GM23338 (cell line): ENCODE data around the gene DIP2C. TPM values are rescaled to one million over a fixed set of nuclear protein-coding genes. Genes with fewer than 3 reads are reported as not detected.

Experiments
- ATAC-seq: fragments of 200-7000 bp; cut with Tn5 transposase; 3 replicates; pipeline ENCODE4 v1.9.1; 2020
- DNase-seq: peaks from one replicate; pipeline ENCODE4 v3.0.0-alpha.2; 2015; ENCODE audit warnings: low spot score
- H2AFZ ChIP-seq: fragments of 200-600 bp; sonication (generic); 2 replicates; pipeline ENCODE4 v1.8.0; 2016; ENCODE audit warnings: antibody characterized with exemption, mild to moderate bottlenecking, moderate library complexity
- H3F3A ChIP-seq: fragments of 200-600 bp; sonication (generic); replicated peaks from 2 replicates; pipeline ENCODE4 v1.8.0; 2017; ENCODE audit warnings: antibody characterized with exemption, mixed run types, low read depth
- H3K27ac ChIP-seq: fragments of 200-600 bp; sonication (generic); 2 replicates; pipeline ENCODE4 v1.6.1; 2016; ENCODE audit warnings: low read depth
- H3K27me3 ChIP-seq: fragments of 200-600 bp; sonication (generic); 2 replicates; pipeline ENCODE4 v1.8.0; 2016; ENCODE audit warnings: mild to moderate bottlenecking, mixed run types, moderate library complexity; ENCODE audit not compliant: insufficient read depth
- H3K36me3 ChIP-seq: fragments of 200-600 bp; sonication (generic); 2 replicates; pipeline ENCODE4 v1.8.0; 2016; ENCODE audit warnings: mild to moderate bottlenecking; ENCODE audit not compliant: insufficient read depth
- H3K4me1 ChIP-seq: fragments of 200-600 bp; sonication (generic); 2 replicates; pipeline ENCODE4 v1.8.0; 2016; ENCODE audit warnings: mild to moderate bottlenecking, moderate library complexity; ENCODE audit not compliant: insufficient read depth
- H3K4me2 ChIP-seq: fragments of 200-600 bp; sonication (generic); 2 replicates; pipeline ENCODE4 v1.7.1; 2017; ENCODE audit warnings: mixed run types
- H3K4me3 ChIP-seq: fragments of 200-600 bp; sonication (generic); 2 replicates; pipeline ENCODE4 v1.6.1; 2016; ENCODE audit warnings: mixed run types
- H3K79me2 ChIP-seq: fragments of 200-600 bp; sonication (generic); replicated peaks from 2 replicates; pipeline ENCODE4 v1.8.0; 2017; ENCODE audit warnings: mild to moderate bottlenecking; ENCODE audit not compliant: insufficient read depth
- H3K9me2 ChIP-seq: fragments of 200-600 bp; sonication (generic); 2 replicates; pipeline ENCODE4 v1.8.0; 2017; ENCODE audit not compliant: insufficient read depth
- H4K20me1 ChIP-seq: fragments of 200-600 bp; sonication (generic); replicated peaks from 2 replicates; pipeline ENCODE4 v1.8.0; 2017; ENCODE audit warnings: mild to moderate bottlenecking; ENCODE audit not compliant: insufficient read depth
- H3K27ac Mint-ChIP-seq: 2 replicates; pipeline ENCODE4 v1.8.0; 2020; ENCODE audit warnings: inconsistent platforms, mild to moderate bottlenecking, moderate library complexity, mixed read lengths
- H3K27me3 Mint-ChIP-seq: 3 replicates; pipeline ENCODE4 v1.8.0; 2022; ENCODE audit warnings: low read depth, mild to moderate bottlenecking, moderate library complexity, mixed read lengths, inconsistent platforms; ENCODE audit not compliant: insufficient read depth, poor library complexity
- H3K36me3 Mint-ChIP-seq: 3 replicates; pipeline ENCODE4 v1.8.0; 2021; ENCODE audit warnings: low read depth, mild to moderate bottlenecking, inconsistent platforms, moderate library complexity, mixed read lengths
- H3K4me1 Mint-ChIP-seq: 3 replicates; pipeline ENCODE4 v1.8.0; 2020; ENCODE audit warnings: mild to moderate bottlenecking, inconsistent platforms, mixed read lengths
- H3K4me3 Mint-ChIP-seq: 3 replicates; pipeline ENCODE4 v1.8.0; 2021; ENCODE audit warnings: moderate library complexity, mild to moderate bottlenecking, inconsistent platforms, mixed read lengths
- H3K9me3 Mint-ChIP-seq: 3 replicates; pipeline ENCODE4 v1.8.0; 2020; ENCODE audit warnings: moderate library complexity, mild to moderate bottlenecking, inconsistent platforms, mixed read lengths
- CREB1 ChIP-seq: fragments of 250-450 bp; sonication (Bioruptor Pico); IDR thresholded peaks from 2 replicates; pipeline ENCODE4 v1.5.0; 2020; ENCODE audit warnings: low read depth, mild to moderate bottlenecking, moderate library complexity
- CTCF ChIP-seq, 2 experiments: fragments of 200-600 bp in 1 of 2; sonication (generic) in 1 of 2; conservative IDR thresholded peaks; 2 replicates each; pipeline versions ENCODE4 v1.5.1 to v1.6.1; 2016 to 2017; ENCODE audit warnings: antibody characterized with exemption in 2 of 2, low read depth in 2 of 2, mild to moderate bottlenecking in 2 of 2, moderate library complexity in 1 of 2
- ETS1 ChIP-seq: IDR thresholded peaks from 2 replicates; pipeline ENCODE4 v1.6.1; 2016; ENCODE audit warnings: antibody characterized with exemption
- NANOG ChIP-seq: IDR thresholded peaks from 2 replicates; pipeline ENCODE4 v1.6.1; 2016; ENCODE audit warnings: antibody characterized with exemption, borderline replicate concordance
- POLR2AphosphoS5 ChIP-seq: IDR thresholded peaks from 2 replicates; pipeline ENCODE4 v1.6.1; 2016; ENCODE audit warnings: antibody characterized with exemption, low read depth
- REST ChIP-seq: IDR thresholded peaks from one replicate; pipeline ENCODE4 v1.6.1; 2018; ENCODE audit warnings: antibody characterized with exemption; ENCODE audit not compliant: unreplicated experiment
- ZNF114 ChIP-seq: fragments of 250-450 bp; sonication (Bioruptor Pico); IDR thresholded peaks from 2 replicates; pipeline ENCODE4 v1.5.0; 2020; ENCODE audit warnings: mild to moderate bottlenecking, moderate library complexity
- ZNF331 ChIP-seq: fragments of 250-450 bp; sonication (Bioruptor Pico); IDR thresholded peaks from 2 replicates; pipeline ENCODE4 v1.5.0; 2020; ENCODE audit warnings: low read depth, mild to moderate bottlenecking, moderate library complexity
- ZNF462 ChIP-seq: fragments of 250-450 bp; sonication (Bioruptor Pico); IDR thresholded peaks from 2 replicates; pipeline ENCODE4 v1.5.0; 2020; ENCODE audit warnings: mild to moderate bottlenecking, moderate library complexity
- polyA plus RNA-seq: library from polyadenylated mRNA; unstranded; fragments of >200 nt; fragmentation: Nextera tagmentation; extraction: Ambion mirVana; gene quantifications from 2 replicates; pipeline ENCODE4 v1.2.1, GENCODE V29; 2016
- total RNA-seq: library from RNA; depleted of rRNA; stranded (reverse); fragments of >200 nt; shearing (Covaris generic); gene quantifications from 2 replicates; pipeline ENCODE4 v1.2.3, GENCODE V29; 2014

DIP2C gene
- total and polyA plus RNA-seq, 2 experiments from 2014 or later, result 5.1 to 7.7 TPM

- no peak for TF ChIP-seq ZNF462
- TF ChIP-seq ZNF114, result no peak
- TF ChIP-seq POLR2AphosphoS5, result no peak
These were observed 22.4 kb downstream of the DIP2C start (continued) for GRCh38 chr10:667096-667495.

- Histone ChIP-seq H3K4me2 (no peak overlapping the region), H3K4me1 (no peaks in the 10 kb centered on the region; the same call in 1 of the 2 replicates), H3K4me3 (no peak overlapping the region), H3K27ac (no peak overlapping the region), H4K20me1 (peaks cover 24% of the 10 kb centered on the region), H3K79me2 (peaks cover 77% of the 10 kb centered on the region), H3K9me2 (peaks cover 10% of the 10 kb centered on the region), H3K27me3 (no peaks in the 10 kb centered on the region), H2AFZ (no peak overlapping the region), H3F3A (peaks cover 34% of the 10 kb centered on the region), H3K36me3 (no peaks in the 10 kb centered on the region)
- H3K36me3 Mint-ChIP-seq, result 0 out of 3 replicates have a peak, but pooled peaks cover 3% of the 10 kb centered on the region
- peaks cover 7% of the 10 kb centered on the region for H3K27me3 Mint-ChIP-seq
- ATAC-seq (no peak), DNase-seq (no peak)
- H3K4me3 Mint-ChIP-seq, result no peak overlapping the region
- no peak overlapping the region for H3K27ac Mint-ChIP-seq
- peaks cover 16% of the 10 kb centered on the region for H3K4me1 Mint-ChIP-seq
- peaks cover 4% of the 10 kb centered on the region; the same call in 2 of the 3 replicates for H3K9me3 Mint-ChIP-seq
- TF ChIP-seq POLR2AphosphoS5 (no peak), ZNF331 (CRISPR knock-in tag) (no peak), ZNF114 (no peak), ETS1 (no peak), NANOG (no peak), CREB1 (CRISPR knock-in tag) (no peak), REST (no peak), CTCF (conservative IDR thresholded peaks at IDR 0.05; ENCODE audit: low read depth in 2 of 2) (no peak)
These were observed 23.0 kb downstream of the DIP2C start for GRCh38 chr10:666237-667012.
